ENCODE measurements around the gene STRIP1. TPM values are rescaled to one million over a fixed set of nuclear protein-coding genes. Genes with fewer than 3 reads are reported as not detected.
A peak's percentile ranks its signal among the peaks of the same experiment; 100 is the strongest.

STRIP1 gene
- total and polyA plus RNA-seq, 8 donors = 32.7 to 59.7 (median 52.3) TPM

GRCh38 chr1:110049801-110050601, 15.6 kb downstream of the STRIP1 start:
- Histone ChIP-seq H3K9me3 (no peaks in the 10 kb centered on the region), H3K4me3 (no peak overlapping the region), H3K4me1 (no peaks in the 10 kb centered on the region), H3K36me3 (peaks cover 0 to 100% of the 10 kb centered on the region in 2 donors), H3K27me3 (no peaks in the 10 kb centered on the region), H3K27ac (no peak overlapping the region)
- intact Hi-C loops (cut with DNase I) = no loop called here
- DNase-seq = no peak
- no peak for TF ChIP-seq CTCF (IDR thresholded peaks at IDR 0.05)
- ATAC-seq = no peak

- DNase-seq (no peak), ATAC-seq (no peak)
- H3K4me3 ChIP-seq = no peak overlapping the region
- TF ChIP-seq CTCF (IDR thresholded peaks at IDR 0.05) = no peak
- H3K4me1 ChIP-seq = no peaks in the 10 kb centered on the region
- intact Hi-C loops (cut with DNase I) = no loop called here
- no peaks in the 10 kb centered on the region for H3K9me3 ChIP-seq
- H3K27me3 ChIP-seq = no peaks in the 10 kb centered on the region
- H3K36me3 ChIP-seq = peaks cover 0 to 100% of the 10 kb centered on the region in 2 donors
- no peak overlapping the region for H3K27ac ChIP-seq
Measured at GRCh38 chr1:110050602-110051261, 16.3 kb downstream of the STRIP1 start.

- no peak overlapping the region for H3K4me3 ChIP-seq
- DNase-seq (no peak), ATAC-seq (no peak)
- H3K27ac ChIP-seq = no peak overlapping the region
- no peaks in the 10 kb centered on the region for H3K27me3 ChIP-seq
- no peaks in the 10 kb centered on the region for H3K9me3 ChIP-seq
- H3K36me3 ChIP-seq = peaks cover 0 to 100% of the 10 kb centered on the region in 2 donors
- no peaks in the 10 kb centered on the region for H3K4me1 ChIP-seq
- intact Hi-C loops (cut with DNase I) = no loop called here
- TF ChIP-seq CTCF (IDR thresholded peaks at IDR 0.05) = no peak
Measured at GRCh38 chr1:110051262-110051648, 16.8 kb downstream of the STRIP1 start.

GRCh38 chr1:110053552-110054428, 19.4 kb downstream of the STRIP1 start:
- Histone ChIP-seq H3K4me1 (no peaks in the 10 kb centered on the region), H3K27ac (no peak overlapping the region), H3K27me3 (no peaks in the 10 kb centered on the region), H3K4me3 (no peak overlapping the region), H3K9me3 (no peaks in the 10 kb centered on the region), H3K36me3 (peaks cover 0 to 100% of the 10 kb centered on the region in 2 donors)
- intact Hi-C loops (cut with DNase I) = no loop called here
- DNase-seq (peak in 3 of 4 donors; percentile 48 to 88 (median 49)), ATAC-seq (peak; percentile 82)
- TF ChIP-seq CTCF (IDR thresholded peaks at IDR 0.05) = peak; percentile 92 to 95

Data from left lung (tissue), 10 donors.